Testis (tissue), 5 donors: ENCODE measurements around the gene ABCA4. TPM values are rescaled to one million over a fixed set of nuclear protein-coding genes. Genes with fewer than 3 reads are reported as not detected.
"Not testable (repeated sequence)": the region's sequence is repeated elsewhere in the genome, so short reads cannot be mapped to it uniquely, and the experiment has no call there.

Experiments
- DNase-seq: peaks from one replicate; pipeline ENCODE4 v3.0.0-alpha.2; 2019
- H3K27ac ChIP-seq, 2 donors: fragments of 200-600 bp; sonication (generic); one replicate each; pipeline ENCODE4 v1.5.1; 2019
- H3K27me3 ChIP-seq: fragments of 200-600 bp; sonication (generic); one replicate; pipeline ENCODE4 v1.5.1; 2019
- H3K36me3 ChIP-seq: fragments of 200-600 bp; sonication (generic); one replicate; pipeline ENCODE4 v1.5.1; 2017; ENCODE audit warnings: low read depth; ENCODE audit errors: missing control alignments
- H3K4me1 ChIP-seq: fragments of 200-600 bp; sonication (generic); one replicate; pipeline ENCODE4 v1.5.1; 2019
- H3K4me3 ChIP-seq, 2 donors: fragments of 200-600 bp; sonication (generic); one replicate each; pipeline ENCODE4 v1.5.1; 2017 to 2019
- H3K9me3 ChIP-seq: fragments of 200-600 bp; sonication (generic); one replicate; pipeline ENCODE4 v1.5.1; 2017
- POLR2A ChIP-seq: fragments of 450-650 bp; IDR thresholded peaks from one replicate; pipeline ENCODE4 v1.6.1; 2017; ENCODE audit warnings: antibody characterized with exemption, mild to moderate bottlenecking, moderate library complexity
- WGBS, 2 donors: methylation state at CpG; one replicate each; pipeline ENCODE4 v1.1.5; 2018; 5-methylcytosine and 5-hydroxymethylcytosine counted together
- intact Hi-C: fragments of 100-400 bp; cut with DNase I; formaldehyde crosslinking; loops from one replicate; pipeline ENCODE4 v1.15.1; 2023; ENCODE audit warnings: low total_unique reads
- long read RNA-seq, 2 donors: transcript quantifications; one replicate each; lab custom pipeline, GENCODE V29; 2026
- polyA plus RNA-seq: library from polyadenylated mRNA; stranded (reverse); fragments of 350-450 nt; fragmentation: Illumina TruSeq; extraction: RNeasy Lipid Tissue Mini Kit (QIAGEN cat#74804); gene quantifications from one replicate; pipeline ENCODE4 v1.2.3, GENCODE V29; 2014; ENCODE audit warnings: low read depth, low replicate concordance; ENCODE audit not compliant: insufficient read depth
- total RNA-seq, 2 donors: library from RNA; depleted of rRNA; stranded (reverse); fragments of >200 nt; gene quantifications; one replicate each; pipeline ENCODE4 v1.2.3, GENCODE V29; 2016
- TF ChIP-seq, protein P1 (sequence below), 3 experiments: fragments of 450-650 bp in 2 of 3; fragments of 200-600 bp in 1 of 3; sonication (generic) in 1 of 3; IDR thresholded peaks; one replicate each; pipeline ENCODE4 v1.5.1; 2016 to 2019; ENCODE audit warnings: antibody characterized with exemption in 3 of 3, mild to moderate bottlenecking in 2 of 3, moderate library complexity in 1 of 3

Gene ABCA4
- total RNA-seq (1 to 10 TPM; 1.6 to 1.8 TPM), polyA plus RNA-seq (1.8 TPM)
- long read RNA-seq, donor 1, result 0 reads
- long read RNA-seq, donor 2, result 0 reads

DNA sequence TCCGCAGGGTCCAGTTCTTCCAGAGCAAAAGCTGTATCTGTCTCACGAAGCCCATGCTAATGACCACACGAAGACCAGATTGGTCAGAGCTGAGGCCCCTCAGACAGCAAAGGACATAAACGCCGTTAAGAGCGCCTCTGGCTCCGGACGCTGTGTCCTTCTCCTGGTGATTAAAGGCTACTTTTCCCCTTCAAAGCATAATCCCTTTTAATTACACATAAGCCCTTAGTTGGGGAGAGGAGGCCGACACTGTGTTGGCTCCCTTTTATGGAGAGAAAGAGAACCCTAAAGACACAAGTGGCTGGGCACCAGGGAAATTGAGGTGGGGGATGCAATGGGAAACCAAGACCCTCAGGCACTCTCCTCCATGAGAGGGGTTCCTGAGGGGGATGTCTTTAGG, at the start of gene ABCA4:
Gene ABCA4 (minus strand): TSS at position 158 of the 400 bp plus-strand sequence. CDS start 103 bp downstream, at position 55.
- Histone ChIP-seq H3K9me3 (no peaks in the 10 kb centered on the region), H3K4me1 (peaks cover 8% of the 10 kb centered on the region), H3K36me3 (no peaks in the 10 kb centered on the region), H3K27ac (no peak within 1 kb of the TSS), H3K27me3 (no peaks in the 10 kb centered on the region), H3K4me3 (no peak within 1 kb of the TSS)
- DNase-seq, result no peak
- no peak for TF ChIP-seq POLR2A
- TF ChIP-seq, protein P1, sequence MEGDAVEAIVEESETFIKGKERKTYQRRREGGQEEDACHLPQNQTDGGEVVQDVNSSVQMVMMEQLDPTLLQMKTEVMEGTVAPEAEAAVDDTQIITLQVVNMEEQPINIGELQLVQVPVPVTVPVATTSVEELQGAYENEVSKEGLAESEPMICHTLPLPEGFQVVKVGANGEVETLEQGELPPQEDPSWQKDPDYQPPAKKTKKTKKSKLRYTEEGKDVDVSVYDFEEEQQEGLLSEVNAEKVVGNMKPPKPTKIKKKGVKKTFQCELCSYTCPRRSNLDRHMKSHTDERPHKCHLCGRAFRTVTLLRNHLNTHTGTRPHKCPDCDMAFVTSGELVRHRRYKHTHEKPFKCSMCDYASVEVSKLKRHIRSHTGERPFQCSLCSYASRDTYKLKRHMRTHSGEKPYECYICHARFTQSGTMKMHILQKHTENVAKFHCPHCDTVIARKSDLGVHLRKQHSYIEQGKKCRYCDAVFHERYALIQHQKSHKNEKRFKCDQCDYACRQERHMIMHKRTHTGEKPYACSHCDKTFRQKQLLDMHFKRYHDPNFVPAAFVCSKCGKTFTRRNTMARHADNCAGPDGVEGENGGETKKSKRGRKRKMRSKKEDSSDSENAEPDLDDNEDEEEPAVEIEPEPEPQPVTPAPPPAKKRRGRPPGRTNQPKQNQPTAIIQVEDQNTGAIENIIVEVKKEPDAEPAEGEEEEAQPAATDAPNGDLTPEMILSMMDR (IDR thresholded peaks at IDR 0.05), result no peak
- 67 to 74% methylated on average over 9 of the region's 9 CpGs for WGBS, 2 donors
- intact Hi-C loops, result no loop called here

DNA sequence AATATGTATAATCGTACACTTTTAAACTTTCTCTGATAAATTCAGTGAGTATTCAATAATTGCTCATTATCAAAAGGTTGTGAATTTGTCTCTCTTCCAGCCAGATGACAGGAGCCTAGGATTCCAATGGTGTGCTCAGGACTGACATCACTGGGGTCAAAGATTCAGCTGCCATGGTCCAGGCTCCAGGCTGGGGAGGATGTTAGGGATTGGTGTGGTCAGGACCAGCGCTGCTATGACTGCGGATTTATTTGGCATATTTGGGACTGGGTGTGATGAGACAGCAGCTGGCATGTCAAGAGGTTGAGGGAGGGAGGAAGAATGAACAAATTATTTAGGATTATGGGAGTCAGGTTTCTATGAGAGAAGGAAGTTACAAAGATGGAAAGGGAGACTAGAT, 48.2 kb upstream of the ABCA4 start:
- Histone ChIP-seq H3K4me1 (no peaks in the 10 kb centered on the region), H3K4me3 (no peak overlapping the region), H3K27ac (no peak overlapping the region), H3K9me3 (no peaks in the 10 kb centered on the region), H3K27me3 (no peaks in the 10 kb centered on the region), H3K36me3 (no peaks in the 10 kb centered on the region)
- TF ChIP-seq, protein P1 (IDR thresholded peaks at IDR 0.05), result no peak
- no peak for TF ChIP-seq POLR2A
- DNase-seq, result no peak
- WGBS, 2 donors, result 79 to 87% methylated on average over 3 of the region's 3 CpGs
- intact Hi-C loops, result no loop called here

DNA sequence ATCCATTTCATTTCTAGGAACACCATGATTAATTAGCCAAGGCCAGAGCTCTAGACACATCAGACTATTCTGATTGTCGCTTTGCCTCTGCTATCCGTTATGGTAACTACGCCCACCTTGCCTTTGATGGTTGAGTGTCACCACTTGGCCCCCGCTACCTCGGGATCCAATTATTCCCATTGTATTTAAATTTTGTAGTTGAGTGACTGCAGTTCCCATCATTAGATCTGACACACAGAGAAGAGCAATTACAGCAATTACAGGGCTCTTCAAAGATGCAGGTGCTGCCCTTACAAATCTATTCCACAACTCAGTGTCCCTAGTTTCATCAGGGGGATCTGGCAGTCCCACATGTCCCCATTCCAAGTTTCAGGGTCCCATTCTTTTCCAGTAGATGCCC, 44.9 kb upstream of the ABCA4 start:
- TF ChIP-seq POLR2A, result no peak
- TF ChIP-seq, protein P1 (IDR thresholded peaks at IDR 0.05), result no peak
- H3K9me3 ChIP-seq, result no peaks in the 10 kb centered on the region
- H3K4me1 ChIP-seq, result no peaks in the 10 kb centered on the region
- no peak for DNase-seq
- H3K36me3 ChIP-seq, result no peaks in the 10 kb centered on the region
- intact Hi-C loops, result no loop called here
- H3K27me3 ChIP-seq, result no peaks in the 10 kb centered on the region
- no peak overlapping the region for H3K4me3 ChIP-seq
- 92 to 95% methylated on average over 5 of the region's 5 CpGs for WGBS, 2 donors
- H3K27ac ChIP-seq, result no peak overlapping the region

DNA sequence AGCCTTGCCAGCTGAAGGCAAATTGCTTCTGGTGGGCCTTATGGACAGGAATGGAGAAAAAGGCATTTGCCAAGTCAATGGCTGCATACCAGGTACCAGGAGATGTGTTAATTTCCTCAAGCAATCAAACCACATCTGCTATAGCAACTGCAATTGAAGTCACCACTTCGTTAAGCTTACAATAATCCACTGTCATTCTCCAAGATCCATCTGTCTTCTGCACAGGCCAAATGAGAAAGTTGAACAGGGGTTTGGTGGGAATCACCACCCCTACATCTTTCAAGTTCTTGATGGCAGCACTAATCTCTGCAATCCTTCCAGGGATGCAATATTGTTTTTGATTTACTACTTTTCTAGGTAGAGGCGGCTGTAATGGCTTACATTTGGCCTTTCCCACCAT, 43.9 kb upstream of the ABCA4 start:
- H3K9me3 ChIP-seq, DNase-seq, H3K4me3 ChIP-seq, H3K27me3 ChIP-seq, H3K4me1 ChIP-seq, H3K27ac ChIP-seq, intact Hi-C loops, H3K36me3 ChIP-seq: not testable (repeated sequence)
- WGBS, 2 donors, result 77 to 87% methylated on average over 2 of the region's 2 CpGs

DNA sequence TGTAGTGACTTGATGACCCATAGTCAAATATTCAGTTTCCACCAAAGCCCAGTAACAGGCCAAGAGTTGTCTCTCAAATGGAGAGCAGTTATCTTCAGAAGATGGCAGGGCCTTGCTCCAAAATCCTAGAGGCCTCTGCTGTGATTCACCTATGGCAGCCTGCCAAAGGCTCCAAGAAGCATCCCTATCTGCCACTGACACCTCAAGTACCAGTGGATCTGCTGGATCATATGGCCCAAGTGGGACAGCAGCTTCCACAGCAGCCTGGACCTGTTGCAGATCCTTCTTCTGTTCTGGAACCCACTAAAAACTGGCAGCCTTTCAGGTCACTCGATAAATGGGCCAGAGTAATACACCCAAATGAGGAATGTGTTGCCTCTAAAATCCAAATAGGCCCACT, 43.2 kb upstream of the ABCA4 start:
- H3K4me1 ChIP-seq, H3K36me3 ChIP-seq, DNase-seq, H3K27ac ChIP-seq, H3K4me3 ChIP-seq, intact Hi-C loops, H3K27me3 ChIP-seq, H3K9me3 ChIP-seq: not testable (repeated sequence)
- WGBS, 2 donors, result 94% methylated on average over 1 of the region's 1 CpG; no CpG with 5 or more reads in 1 of the 2 donors

DNA sequence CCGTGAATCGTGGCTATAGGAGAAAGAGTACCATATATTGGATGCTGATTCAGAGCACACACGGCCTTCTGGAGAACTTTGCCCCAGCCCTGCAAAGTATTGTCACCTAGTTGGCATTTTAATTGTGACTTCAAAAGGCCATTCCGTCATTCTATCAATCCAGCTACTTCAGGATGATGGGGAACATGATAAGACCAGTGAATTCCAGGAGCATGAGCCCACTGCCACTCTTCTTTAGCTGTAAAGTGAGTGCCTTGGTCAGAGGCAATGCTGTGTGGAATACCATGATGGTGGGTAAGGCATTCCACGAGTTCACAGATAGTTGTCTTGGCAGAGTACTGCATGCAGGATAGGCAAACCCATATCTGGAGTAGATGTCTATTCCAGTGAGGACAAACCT, 42.3 kb upstream of the ABCA4 start:
- H3K36me3 ChIP-seq, H3K9me3 ChIP-seq, H3K27ac ChIP-seq, H3K4me1 ChIP-seq, H3K4me3 ChIP-seq, DNase-seq, intact Hi-C loops, H3K27me3 ChIP-seq: not testable (repeated sequence)
- WGBS, 2 donors, result 93 to 96% methylated on average over 5 of the region's 5 CpGs
